H1 (cell line): Measurements from ENCODE around the gene SPATA31E1. TPM values are rescaled to one million over a fixed set of nuclear protein-coding genes. Genes with fewer than 3 reads are reported as not detected.

Experiments used
- JUN ChIP-seq: IDR thresholded peaks from 2 replicates; pipeline ENCODE4 v1.6.1; 2011; ENCODE audit warnings: low read depth, mild to moderate bottlenecking, improper control_type of control experiment, low read length
- polyA plus RNA-seq, 7 experiments: library from polyadenylated mRNA; depleted of rRNA in 3 of 7; stranded (reverse) in 5 of 7; unstranded in 2 of 7; fragments of >200 nt in 5 of 7; fragments of 200-250 nt in 2 of 7; gene quantifications; 1 replicate in 5 of 7; 2 replicates in 1 of 7; 4 replicates in 1 of 7; pipeline versions ENCODE4 v1.2.1 to v1.2.3, GENCODE V29; 2011 to 2013; ENCODE audit warnings: missing spikeins in 2 of 7, mixed read lengths in 2 of 7
- total RNA-seq: library from RNA; stranded (reverse); fragmentation: NEBNext Ultra II Directional; extraction: Animal tissue kit (Norgen Biotek cat#: 25700); gene quantifications from 2 replicates; pipeline ENCODE4 v1.2.1, GENCODE V29; 2021

SPATA31E1 gene
- total and polyA plus RNA-seq, 2 of the 8 experiments (the other 6 are each of a cell fraction or from before 2014, with no cell fraction given): 0.05 to 0.09 TPM

DNA sequence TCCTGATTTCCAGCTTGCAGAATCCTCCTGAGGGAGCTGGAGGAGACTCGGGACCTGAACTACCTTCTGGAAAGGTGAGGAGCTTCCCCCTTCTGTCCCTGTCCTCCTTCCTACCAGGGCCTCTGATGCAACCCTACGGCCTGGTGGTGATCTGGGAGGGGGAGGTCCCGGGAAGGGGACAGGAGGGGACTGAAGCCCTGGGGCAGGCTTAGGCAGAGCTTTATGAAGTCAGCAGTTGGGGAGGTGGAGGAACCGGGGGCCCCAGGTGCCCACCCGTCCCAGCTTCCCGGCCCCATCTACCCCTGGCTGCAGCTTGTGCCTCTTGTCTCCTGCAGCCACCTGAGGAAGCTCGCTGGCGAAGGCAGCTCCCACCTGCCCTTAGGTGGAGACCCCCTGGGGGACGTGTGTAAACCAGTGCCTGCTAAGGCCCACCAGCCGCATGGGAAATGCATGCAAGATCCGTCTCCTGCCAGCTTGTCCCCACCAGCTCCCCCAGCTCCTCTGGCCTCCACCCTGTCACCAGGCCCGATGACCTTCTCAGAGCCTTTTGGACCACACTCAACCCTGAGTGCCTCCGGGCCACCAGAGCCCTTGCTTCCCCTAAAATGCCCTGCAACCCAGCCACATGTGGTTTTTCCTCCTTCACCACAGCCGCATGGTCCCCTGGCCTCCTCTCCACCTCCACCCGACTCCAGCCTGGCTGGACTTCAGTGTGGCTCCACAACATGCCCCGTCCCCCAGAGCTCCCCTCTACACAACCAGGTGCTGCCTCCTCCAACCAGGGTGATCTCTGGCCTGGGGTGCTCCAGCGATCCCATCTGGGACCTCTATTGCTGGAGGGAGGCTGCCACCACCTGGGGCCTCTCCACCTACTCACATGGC, 2.1 kb downstream of the SPATA31E1 start (continued):
- TF ChIP-seq JUN: no peak
